ENCODE measurements around the gene CCDC188.

GRCh38 chr22:20116376-20116950, 34.4 kb downstream of the CCDC188 start:
- TF ChIP-seq BHLHE40 (IDR thresholded peaks at IDR 0.05; ENCODE audit: borderline replicate concordance) (no peak), ZNF384 (IDR thresholded peaks at IDR 0.05) (no peak), LEF1 (IDR thresholded peaks at IDR 0.05; ENCODE audit: borderline replicate concordance) (no peak)
